ENCODE results near the gene TKFC.

The TKFC gene

GRCh38 chr11:61325649-61326414, 7.2 kb upstream of the TKFC start:
- no peak for DNase-seq

- DNase-seq, result no peak
Measured at GRCh38 chr11:61327669-61328071, 5.4 kb upstream of the TKFC start.

GRCh38 chr11:61328351-61328750, 4.7 kb upstream of the TKFC start:
- no peak for DNase-seq

- DNase-seq, result no peak
Measured at GRCh38 chr11:61329871-61330270, 3.2 kb upstream of the TKFC start.

GRCh38 chr11:61331651-61332050, 1.4 kb upstream of the TKFC start:
- DNase-seq, result no peak

- no peak for DNase-seq
Measured at GRCh38 chr11:61332281-61332796, 689 bp upstream of the TKFC start.

- DNase-seq, result no peak
Measured at GRCh38 chr11:61333550-61334433, 764 bp downstream of the TKFC start.

- no peak for DNase-seq
Measured at GRCh38 chr11:61334434-61335354, 1.7 kb downstream of the TKFC start.

GRCh38 chr11:61335355-61335710, 2.3 kb downstream of the TKFC start:
- no peak for DNase-seq

- peak; percentile 62 for DNase-seq
Measured at GRCh38 chr11:61336171-61336935, 3.3 kb downstream of the TKFC start.

- no peak for DNase-seq
Measured at GRCh38 chr11:61337706-61338470, 4.9 kb downstream of the TKFC start.

GRCh38 chr11:61338783-61339489, 5.9 kb downstream of the TKFC start:
- no peak for DNase-seq

GRCh38 chr11:61339490-61339878, 6.5 kb downstream of the TKFC start:
- DNase-seq, result no peak

GRCh38 chr11:61340979-61341378, 8.0 kb downstream of the TKFC start:
- no peak for DNase-seq

GRCh38 chr11:61341706-61342105, 8.7 kb downstream of the TKFC start:
- no peak for DNase-seq

GRCh38 chr11:61342207-61342803, 9.3 kb downstream of the TKFC start:
- DNase-seq, result no peak

GRCh38 chr11:61343792-61344745, 11.0 kb downstream of the TKFC start:
- DNase-seq, result no peak

GRCh38 chr11:61345170-61345610, 12.2 kb downstream of the TKFC start:
- no peak for DNase-seq

All from T1000 (cell line).